NCI-H146 (cell line): ENCODE data around the gene HSPBAP1.

Experiments used
- DNase-seq: peaks from one replicate; lab custom pipeline; 2025; lab: John Stamatoyannopoulos, UW

Gene HSPBAP1

GRCh38 chr3:122793568-122794416 lies at the start of gene HSPBAP1:
Gene HSPBAP1 (minus strand): TSS chr3:122793831. CDS start chr3:122793680, 151 bp downstream.
- no peak for DNase-seq

- DNase-seq = no peak
Observed at GRCh38 chr3:122835590-122835989, 42.0 kb upstream of the HSPBAP1 start.

GRCh38 chr3:122828281-122828680 lies 34.6 kb upstream of the HSPBAP1 start:
- DNase-seq = no peak

- DNase-seq = no peak
Observed at GRCh38 chr3:122826278-122826677, 32.6 kb upstream of the HSPBAP1 start.

- DNase-seq = no peak
Observed at GRCh38 chr3:122825460-122825859, 31.8 kb upstream of the HSPBAP1 start.

- no peak for DNase-seq
Observed at GRCh38 chr3:122824465-122825381, 31.1 kb upstream of the HSPBAP1 start.

GRCh38 chr3:122816587-122816986 lies 23.0 kb upstream of the HSPBAP1 start:
- no peak for DNase-seq

- DNase-seq = no peak
Observed at GRCh38 chr3:122810734-122811133, 17.1 kb upstream of the HSPBAP1 start.

GRCh38 chr3:122803977-122804376 lies 10.3 kb upstream of the HSPBAP1 start:
- DNase-seq = no peak

- no peak for DNase-seq
Observed at GRCh38 chr3:122802323-122802722, 8.7 kb upstream of the HSPBAP1 start.

- no peak for DNase-seq
Observed at GRCh38 chr3:122800706-122801237, 7.1 kb upstream of the HSPBAP1 start.

- DNase-seq = no peak
Observed at GRCh38 chr3:122800031-122800430, 6.4 kb upstream of the HSPBAP1 start.

GRCh38 chr3:122799322-122799721 lies 5.7 kb upstream of the HSPBAP1 start:
- no peak for DNase-seq

GRCh38 chr3:122797291-122797690 lies 3.7 kb upstream of the HSPBAP1 start:
- DNase-seq = no peak

- DNase-seq = no peak
Observed at GRCh38 chr3:122795674-122796195, 2.1 kb upstream of the HSPBAP1 start.

- DNase-seq = no peak
Observed at GRCh38 chr3:122794779-122795673, 1.4 kb upstream of the HSPBAP1 start, which contains the start of gene SLC49A4. Gene SLC49A4 (plus strand): TSS chr3:122795069. CDS start chr3:122795193, 124 bp downstream.

GRCh38 chr3:122794483-122794778 lies 800 bp upstream of the HSPBAP1 start:
- no peak for DNase-seq

- DNase-seq = no peak
Observed at GRCh38 chr3:122789585-122790273, 3.9 kb downstream of the HSPBAP1 start.

- DNase-seq = no peak
Observed at GRCh38 chr3:122787872-122788271, 5.8 kb downstream of the HSPBAP1 start.

- no peak for DNase-seq
Observed at GRCh38 chr3:122786066-122786465, 7.6 kb downstream of the HSPBAP1 start.

- no peak for DNase-seq
Observed at GRCh38 chr3:122785231-122785630, 8.4 kb downstream of the HSPBAP1 start.
